Occipital lobe (tissue), 2 donors: Measurements from ENCODE around the gene CPS1. TPM values are rescaled to one million over a fixed set of nuclear protein-coding genes. Genes with fewer than 3 reads are reported as not detected.

Experiments
- DNase-seq: peaks from one replicate; lab custom pipeline; 2025; lab: John Stamatoyannopoulos, UW
- total RNA-seq: library from RNA; depleted of rRNA; stranded (reverse); fragments of >200 nt; gene quantifications from one replicate; pipeline ENCODE4 v1.2.3, GENCODE V29; 2014

The CPS1 gene
- total RNA-seq, 1 donor from 2014 or later, result 6.6 TPM

DNA sequence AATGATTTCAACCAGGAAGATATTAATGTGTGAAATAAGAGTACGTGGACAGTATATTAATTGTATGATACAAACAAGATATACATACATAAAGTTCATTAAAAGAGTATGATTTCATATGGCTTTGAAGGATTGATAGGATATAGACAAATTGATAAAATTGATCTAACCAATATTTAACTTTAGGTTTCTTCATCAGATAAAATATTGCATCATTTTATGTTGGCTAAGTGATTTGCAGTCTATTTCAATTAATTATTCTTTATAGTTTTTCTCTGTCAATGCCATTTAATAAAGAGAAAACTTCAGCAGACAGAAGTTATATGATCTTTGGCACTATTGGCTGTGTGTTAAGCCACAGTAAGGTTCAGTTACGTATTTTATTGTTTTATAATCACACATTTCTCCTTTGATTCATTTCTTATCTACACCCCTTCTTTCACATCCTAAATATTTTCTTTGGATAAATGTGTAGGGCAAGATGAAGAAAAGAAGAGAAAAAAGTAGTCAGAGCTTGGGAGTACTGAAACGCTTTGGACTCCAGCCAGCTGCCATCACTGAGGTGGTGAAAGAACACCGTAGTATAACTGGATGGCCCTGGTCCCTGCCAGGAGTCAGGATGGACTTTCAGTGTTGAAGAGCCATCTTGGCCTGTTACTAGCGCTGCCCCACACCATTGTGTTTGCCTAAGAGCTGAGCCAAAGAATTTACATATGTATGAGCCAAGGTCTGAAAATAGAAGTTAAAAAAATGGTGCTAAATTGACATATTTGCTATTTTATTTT is 9.8 kb upstream of the CPS1 start:
- DNase-seq, result no peak

- DNase-seq, result no peak
These were observed 8.4 kb upstream of the CPS1 start for GRCh38 chr2:210548031-210548430.

DNA sequence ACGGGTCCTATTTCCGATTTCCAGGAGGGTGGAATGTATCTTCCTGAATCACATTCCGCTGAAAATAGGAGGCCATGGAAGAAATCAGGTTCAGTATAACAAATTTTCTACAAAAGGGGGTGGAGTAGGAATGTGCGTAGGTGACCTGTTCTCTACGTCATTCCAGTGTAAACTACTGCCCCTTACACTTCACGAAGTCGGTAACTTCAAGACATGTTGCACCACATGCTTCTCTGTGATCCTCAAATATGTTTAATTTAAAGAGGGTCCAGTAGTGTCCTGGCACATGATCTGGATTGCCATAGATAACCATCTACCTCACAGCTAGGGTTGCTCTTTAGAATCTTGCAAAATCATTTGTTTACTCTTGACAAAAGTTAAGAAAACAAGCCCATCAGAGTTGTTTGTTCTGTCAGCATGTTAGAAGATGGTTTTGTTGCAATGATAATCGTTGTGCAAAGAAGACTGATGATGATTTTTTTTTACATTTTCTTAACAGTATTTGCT is 7.5 kb upstream of the CPS1 start:
- DNase-seq, result no peak

GRCh38 chr2:210551001-210551400 is 5.4 kb upstream of the CPS1 start:
- no peak for DNase-seq

DNA sequence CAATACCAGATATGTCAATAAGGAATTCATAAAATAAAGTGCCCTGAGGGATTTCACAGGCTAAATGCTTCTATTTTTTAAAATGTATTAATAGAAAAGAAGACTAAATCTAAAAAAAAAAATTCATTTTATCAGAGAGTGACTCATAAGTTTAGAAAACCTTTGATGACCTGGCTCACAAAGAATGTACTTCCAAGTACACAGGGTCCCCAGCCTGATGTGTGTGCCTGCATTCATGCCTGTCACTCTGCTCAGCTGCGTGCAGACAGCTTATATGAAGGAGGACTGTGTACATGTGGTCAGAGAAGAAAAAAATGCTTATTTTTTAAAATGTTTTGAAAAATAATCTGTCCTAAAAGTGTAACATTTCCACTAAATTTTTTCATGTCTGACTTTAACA is 3.0 kb upstream of the CPS1 start:
- DNase-seq, result no peak

- no peak for DNase-seq
These were observed 844 bp upstream of the CPS1 start for GRCh38 chr2:210555555-210555954.

GRCh38 chr2:210557721-210558120 is 1.3 kb downstream of the CPS1 start:
- no peak for DNase-seq

GRCh38 chr2:210558708-210559107 is 2.3 kb downstream of the CPS1 start:
- DNase-seq, result no peak

- no peak for DNase-seq
These were observed 2.8 kb downstream of the CPS1 start for GRCh38 chr2:210559182-210559581.

GRCh38 chr2:210561475-210561874 is 5.1 kb downstream of the CPS1 start:
- DNase-seq, result no peak

DNA sequence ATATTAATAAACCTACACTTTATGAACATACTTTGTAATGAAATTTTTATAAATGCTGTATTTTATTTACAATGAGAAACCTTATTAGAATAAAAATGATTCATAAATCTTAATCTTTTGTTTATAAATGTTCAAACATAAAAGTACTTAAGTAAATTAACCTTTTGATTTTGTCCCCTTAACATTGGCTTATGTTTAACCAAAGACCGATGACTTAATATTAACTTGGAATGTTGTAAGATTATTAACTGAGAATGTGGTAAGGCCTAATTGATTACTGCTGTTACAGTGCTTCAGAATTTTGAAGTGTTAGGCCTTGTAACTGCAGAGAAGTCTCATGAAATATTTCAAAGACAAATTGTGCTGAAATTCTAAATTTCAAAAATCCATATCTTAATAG is 5.7 kb downstream of the CPS1 start:
- no peak for DNase-seq

GRCh38 chr2:210562502-210563080 is 6.2 kb downstream of the CPS1 start:
- DNase-seq, result no peak

DNA sequence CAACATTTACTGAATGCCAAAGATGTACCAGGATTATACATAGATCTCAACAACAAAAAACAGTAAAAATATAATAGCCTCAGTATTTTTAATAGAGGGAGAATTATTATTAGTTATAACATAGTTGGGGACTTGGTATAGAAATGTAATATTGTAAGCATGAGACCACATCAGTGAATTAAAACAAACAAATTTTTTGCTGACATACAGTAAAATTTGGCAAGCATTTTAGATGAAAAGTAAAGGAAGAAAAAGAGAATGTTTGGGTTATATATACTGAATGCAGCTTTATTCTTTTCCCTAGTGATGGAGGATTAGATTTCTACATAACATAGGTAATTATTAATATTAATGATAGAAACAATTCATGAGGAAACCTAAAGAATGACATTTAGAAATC is 10.9 kb downstream of the CPS1 start:
- DNase-seq, result no peak

DNA sequence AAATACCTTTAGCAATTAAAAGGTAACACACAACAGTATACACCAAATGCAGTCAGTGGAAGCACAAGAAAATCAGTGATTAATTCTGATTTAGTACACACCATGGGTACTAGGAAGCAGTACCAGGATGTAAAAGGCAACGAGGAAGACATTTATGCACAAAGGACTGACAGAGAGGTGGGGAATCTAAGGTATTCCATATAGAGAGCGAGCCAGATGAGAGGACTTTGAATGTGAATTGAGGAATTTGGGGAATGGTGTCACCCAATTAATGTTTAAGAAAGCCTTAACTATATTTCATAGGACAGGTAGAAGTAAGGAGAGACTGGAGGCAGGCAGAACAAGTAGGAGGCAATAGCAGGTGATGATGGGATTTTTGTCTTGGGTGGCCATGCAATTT is 11.7 kb downstream of the CPS1 start:
- no peak for DNase-seq

DNA sequence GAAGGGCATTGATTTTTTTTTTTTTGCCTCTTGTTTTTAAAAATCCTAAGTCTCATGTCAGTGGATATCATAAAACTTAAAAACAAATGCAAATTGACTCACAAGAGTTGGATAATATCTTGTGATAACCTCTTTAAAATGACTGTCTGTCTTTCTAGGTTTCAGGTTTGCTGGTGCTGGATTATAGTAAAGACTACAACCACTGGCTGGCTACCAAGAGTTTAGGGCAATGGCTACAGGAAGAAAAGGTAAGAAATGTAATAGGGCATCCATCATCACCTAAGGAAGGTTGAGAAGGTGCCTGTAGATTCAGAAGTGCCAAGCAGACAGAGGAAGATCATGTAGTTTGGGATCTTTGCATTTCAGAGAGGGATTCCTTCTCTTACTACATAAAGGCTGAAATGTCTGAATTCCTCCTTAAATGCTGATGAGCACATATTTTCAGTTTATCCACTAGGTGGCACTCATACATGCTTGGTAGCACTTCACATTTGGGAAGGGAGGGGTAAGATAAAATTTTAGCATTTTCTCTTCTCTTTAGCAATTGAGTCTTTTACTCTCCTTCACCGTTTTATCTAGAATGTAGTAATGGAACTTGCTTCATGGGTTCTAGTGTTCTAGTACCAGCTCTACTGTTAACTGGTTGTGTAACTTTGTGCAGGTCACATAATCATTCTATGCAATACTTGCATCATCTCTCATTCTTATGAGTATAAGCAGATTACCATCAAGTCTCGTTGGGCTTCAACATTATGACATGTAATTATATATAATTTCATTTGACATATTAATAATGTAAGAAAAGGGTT is 21.1 kb downstream of the CPS1 start:
- no peak for DNase-seq

- DNase-seq, result no peak
These were observed 28.4 kb downstream of the CPS1 start for GRCh38 chr2:210584834-210585233.

- DNase-seq, result no peak
These were observed 30.0 kb downstream of the CPS1 start for GRCh38 chr2:210586381-210586780.

DNA sequence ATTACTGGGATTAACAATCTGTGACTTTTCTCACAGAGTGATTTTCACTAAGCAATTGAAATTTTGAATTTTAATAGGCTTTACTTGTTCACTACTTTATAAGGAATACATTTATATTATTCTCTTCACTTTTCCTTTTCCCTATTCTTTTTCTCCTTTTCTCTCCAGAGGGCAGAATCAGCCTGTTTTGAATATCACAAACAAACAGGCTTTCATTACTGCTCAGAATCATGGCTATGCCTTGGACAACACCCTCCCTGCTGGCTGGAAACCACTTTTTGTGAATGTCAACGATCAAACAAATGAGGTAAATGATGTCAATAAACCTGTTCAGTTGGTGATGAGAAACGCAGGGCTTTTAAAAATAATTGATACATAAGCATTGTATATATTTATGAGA is 35.3 kb downstream of the CPS1 start:
- no peak for DNase-seq

DNA sequence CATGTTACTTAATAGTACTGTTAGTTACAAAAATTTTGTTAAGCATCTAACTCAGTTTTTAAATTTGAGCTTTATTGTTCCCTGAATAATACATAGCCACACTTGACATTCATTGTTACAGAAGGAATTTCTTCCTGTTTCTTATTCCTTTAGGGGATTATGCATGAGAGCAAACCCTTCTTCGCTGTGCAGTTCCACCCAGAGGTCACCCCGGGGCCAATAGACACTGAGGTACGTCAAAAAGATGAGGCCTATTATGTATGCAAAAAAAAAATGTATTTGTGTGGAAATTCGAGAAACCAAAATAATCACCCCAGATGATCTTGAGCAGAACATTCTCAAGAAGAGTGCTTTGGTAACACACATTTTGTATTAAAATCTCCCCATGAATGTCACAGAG is 36.3 kb downstream of the CPS1 start:
- no peak for DNase-seq

DNA sequence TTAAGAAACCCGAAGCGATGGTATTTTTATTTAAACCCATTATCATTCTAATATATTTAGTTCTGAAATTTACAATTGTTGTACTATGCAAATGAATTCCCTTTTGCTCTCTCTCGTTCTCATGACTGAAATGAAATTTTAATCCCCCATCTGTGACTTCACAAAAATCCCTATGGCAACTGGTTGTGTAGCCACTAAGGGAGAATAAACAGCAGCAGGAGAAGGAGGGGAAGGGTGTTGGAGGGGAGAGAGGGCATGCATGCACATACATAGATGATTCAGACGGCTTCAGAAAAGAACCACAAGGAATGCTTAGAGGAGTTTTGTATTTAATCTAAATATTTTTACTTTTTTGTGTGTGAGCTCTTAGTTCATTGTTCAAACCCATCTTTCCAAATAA is 36.8 kb downstream of the CPS1 start:
- no peak for DNase-seq

DNA sequence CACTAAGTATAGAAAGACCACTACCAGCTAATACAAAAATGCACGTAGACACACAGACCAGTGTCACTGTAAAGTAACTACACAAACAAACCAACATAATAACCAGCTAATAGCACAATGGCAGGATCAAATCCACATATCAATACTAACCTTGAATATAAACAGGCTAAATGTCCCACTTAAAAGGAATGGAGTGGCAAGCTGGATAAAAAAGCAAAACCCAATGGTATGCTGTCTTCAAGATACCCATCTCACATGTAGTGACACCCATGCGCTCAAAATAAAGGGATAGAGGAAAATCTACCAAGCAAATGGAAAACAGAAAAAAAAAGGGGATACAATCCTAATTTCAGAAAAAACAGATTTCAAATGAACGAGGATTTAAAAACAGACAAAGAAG is 41.8 kb downstream of the CPS1 start:
- DNase-seq, result no peak

GRCh38 chr2:210599476-210599875 is 43.1 kb downstream of the CPS1 start:
- no peak for DNase-seq
